PC-3 (cell line): ENCODE data around the gene TPST1. TPM values are rescaled to one million over a fixed set of nuclear protein-coding genes. Genes with fewer than 3 reads are reported as not detected.
"Not testable (repeated sequence)": the region's sequence is repeated elsewhere in the genome, so short reads cannot be mapped to it uniquely, and the experiment has no call there.

Source experiments
- ATAC-seq: fragments of 200-7000 bp; cut with Tn5 transposase; 2 replicates; pipeline ENCODE4 v1.9.1; 2020; ENCODE audit warnings: mild to moderate bottlenecking, moderate library complexity
- BruUV-seq: library from RNA; stranded (reverse); fragments of 400-500 nt; replicated peaks from 2 replicates; lab custom pipeline; 2021; lab: Mats Ljungman, UMichigan
- CTCF ChIA-PET: fragments of 300-600 bp; sonication (Branson Sonifier 250); formaldehyde crosslinking; loops from one replicate; lab custom pipeline; 2022; ENCODE audit warnings: antibody characterized with exemption; lab: Charles Lee
- POLR2A ChIA-PET: fragments of 300-600 bp; sonication (Branson Sonifier 250); formaldehyde crosslinking; loops from one replicate; lab custom pipeline; 2022; ENCODE audit warnings: antibody characterized with exemption; ENCODE audit not compliant: unreplicated experiment; lab: Charles Lee
- DNase-seq: peaks from one replicate; pipeline ENCODE4 v3.0.0-alpha.2; 2015
- H2AFZ ChIP-seq: fragments of 300-600 bp; sonication (generic); 2 replicates; pipeline ENCODE4 v1.6.0; 2016; ENCODE audit warnings: antibody characterized with exemption, low read length
- H3F3A ChIP-seq: fragments of 300-600 bp; sonication (generic); one replicate; pipeline ENCODE4 v1.6.0; 2017; ENCODE audit warnings: antibody characterized with exemption, low read length, control low read depth, mild to moderate bottlenecking; ENCODE audit not compliant: unreplicated experiment
- H3K27ac ChIP-seq: fragments of 300-600 bp; sonication (generic); 2 replicates; pipeline ENCODE4 v1.5.1; 2016; ENCODE audit warnings: mild to moderate bottlenecking, low read length
- H3K27me3 ChIP-seq: fragments of 300-600 bp; sonication (generic); 2 replicates; pipeline ENCODE4 v1.6.1; 2016; ENCODE audit warnings: low read length, mixed read lengths
- H3K36me3 ChIP-seq: fragments of 300-600 bp; sonication (generic); 2 replicates; pipeline ENCODE4 v1.6.1; 2016; ENCODE audit warnings: low read depth, mixed run types, low read length, mixed read lengths
- H3K4me1 ChIP-seq: fragments of 300-600 bp; sonication (generic); 2 replicates; pipeline ENCODE4 v1.5.1; 2016; ENCODE audit warnings: low read length; ENCODE audit not compliant: insufficient read depth
- H3K4me2 ChIP-seq: fragments of 300-600 bp; sonication (generic); 2 replicates; pipeline ENCODE4 v1.6.0; 2016; ENCODE audit warnings: low read length
- H3K4me3 ChIP-seq: fragments of 300-600 bp; sonication (generic); 2 replicates; pipeline ENCODE4 v1.5.1; 2016; ENCODE audit warnings: mild to moderate bottlenecking, low read length, mixed read lengths
- H3K79me2 ChIP-seq: fragments of 300-600 bp; sonication (generic); 2 replicates; pipeline ENCODE4 v1.6.1; 2017; ENCODE audit warnings: low read length, mixed read lengths
- H3K9ac ChIP-seq: fragments of 300-600 bp; sonication (generic); 2 replicates; pipeline ENCODE4 v1.6.0; 2016; ENCODE audit warnings: mild to moderate bottlenecking, low read length
- H3K9me2 ChIP-seq: fragments of 300-600 bp; sonication (generic); replicated peaks from 2 replicates; pipeline ENCODE4 v1.6.1; 2016; ENCODE audit warnings: mixed run types, low read length, mixed read lengths
- H3K9me3 ChIP-seq: fragments of 300-600 bp; sonication (generic); 2 replicates; pipeline ENCODE4 v1.6.1; 2016; ENCODE audit warnings: low read length, mixed read lengths
- H4K20me1 ChIP-seq: fragments of 300-600 bp; sonication (generic); 2 replicates; pipeline ENCODE4 v1.6.1; 2016; ENCODE audit warnings: low read length, mixed read lengths
- EZH2 ChIP-seq: fragments of 300-600 bp; sonication (generic); IDR thresholded peaks from one replicate; pipeline ENCODE4 v1.6.1; 2017; ENCODE audit warnings: antibody characterized with exemption, mild to moderate bottlenecking, low read length; ENCODE audit not compliant: unreplicated experiment
- EZH2phosphoT487 ChIP-seq: fragments of 300-600 bp; sonication (generic); IDR thresholded peaks from 2 replicates; pipeline ENCODE4 v1.6.1; 2018; ENCODE audit warnings: mild to moderate bottlenecking, antibody characterized with exemption, low read length, borderline replicate concordance
- intact Hi-C: fragments of 100-400 bp; cut with micrococcal nuclease; formaldehyde crosslinking; loops from 2 replicates; pipeline ENCODE4 v1.9.0; 2023
- total RNA-seq: library from RNA; depleted of rRNA; stranded (reverse); fragments of >200 nt; gene quantifications from 2 replicates; pipeline ENCODE4 v1.2.3, GENCODE V29; 2014
- TF ChIP-seq, protein P1 (sequence below): fragments of 300-600 bp; sonication (generic); conservative IDR thresholded peaks from 2 replicates; pipeline ENCODE4 v1.5.1; 2017; ENCODE audit warnings: antibody characterized with exemption, low read depth, mild to moderate bottlenecking, low read length

The TPST1 gene
- total RNA-seq, 1 experiment from 2014 or later, result 14.4 TPM

DNA sequence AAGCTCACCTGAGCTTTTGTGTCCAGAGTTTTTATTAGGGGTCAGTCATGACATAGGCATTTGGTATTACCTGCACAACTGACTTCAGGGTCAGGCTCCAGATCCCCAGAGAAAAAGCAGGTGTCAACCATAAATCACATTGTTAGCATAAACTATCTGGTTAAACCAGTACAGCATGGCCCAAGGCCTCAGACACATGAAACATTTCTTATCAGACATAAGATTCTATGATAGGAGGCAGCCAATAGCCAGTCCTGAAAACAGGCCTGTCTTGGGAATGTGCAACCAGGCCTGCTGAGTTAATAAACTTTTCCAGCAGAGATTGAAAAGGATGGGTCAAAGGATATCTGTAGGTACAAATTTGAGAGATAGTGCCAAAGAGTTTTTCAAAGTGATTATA is 116.1 kb downstream of the TPST1 start:
- Histone ChIP-seq H3K4me1 (no peaks in the 10 kb centered on the region), H3K27me3 (no peaks in the 10 kb centered on the region), H2AFZ (no peak overlapping the region), H3K4me3 (no peak overlapping the region), H3K9me2 (no peaks in the 10 kb centered on the region), H3K27ac (no peak overlapping the region), H3K4me2 (no peak overlapping the region), H3F3A (no peaks in the 10 kb centered on the region), H3K9me3 (0 out of 2 replicates have a peak, but pooled peaks cover 2% of the 10 kb centered on the region), H3K79me2 (no peaks in the 10 kb centered on the region), H4K20me1 (no peaks in the 10 kb centered on the region), H3K36me3 (0 out of 2 replicates have a peak, but pooled peaks cover 7% of the 10 kb centered on the region), H3K9ac (no peak overlapping the region)
- DNase-seq (peak; percentile 10), ATAC-seq (no peak)
- no TSS peak for BruUV-seq
- TF ChIP-seq EZH2phosphoT487 (no peak), EZH2 (no peak)
- TF ChIP-seq, protein P1, sequence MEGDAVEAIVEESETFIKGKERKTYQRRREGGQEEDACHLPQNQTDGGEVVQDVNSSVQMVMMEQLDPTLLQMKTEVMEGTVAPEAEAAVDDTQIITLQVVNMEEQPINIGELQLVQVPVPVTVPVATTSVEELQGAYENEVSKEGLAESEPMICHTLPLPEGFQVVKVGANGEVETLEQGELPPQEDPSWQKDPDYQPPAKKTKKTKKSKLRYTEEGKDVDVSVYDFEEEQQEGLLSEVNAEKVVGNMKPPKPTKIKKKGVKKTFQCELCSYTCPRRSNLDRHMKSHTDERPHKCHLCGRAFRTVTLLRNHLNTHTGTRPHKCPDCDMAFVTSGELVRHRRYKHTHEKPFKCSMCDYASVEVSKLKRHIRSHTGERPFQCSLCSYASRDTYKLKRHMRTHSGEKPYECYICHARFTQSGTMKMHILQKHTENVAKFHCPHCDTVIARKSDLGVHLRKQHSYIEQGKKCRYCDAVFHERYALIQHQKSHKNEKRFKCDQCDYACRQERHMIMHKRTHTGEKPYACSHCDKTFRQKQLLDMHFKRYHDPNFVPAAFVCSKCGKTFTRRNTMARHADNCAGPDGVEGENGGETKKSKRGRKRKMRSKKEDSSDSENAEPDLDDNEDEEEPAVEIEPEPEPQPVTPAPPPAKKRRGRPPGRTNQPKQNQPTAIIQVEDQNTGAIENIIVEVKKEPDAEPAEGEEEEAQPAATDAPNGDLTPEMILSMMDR, result no peak
- CTCF ChIA-PET, result no interaction called here
- POLR2A ChIA-PET, result no interaction called here
- intact Hi-C loops, result no loop called here

DNA sequence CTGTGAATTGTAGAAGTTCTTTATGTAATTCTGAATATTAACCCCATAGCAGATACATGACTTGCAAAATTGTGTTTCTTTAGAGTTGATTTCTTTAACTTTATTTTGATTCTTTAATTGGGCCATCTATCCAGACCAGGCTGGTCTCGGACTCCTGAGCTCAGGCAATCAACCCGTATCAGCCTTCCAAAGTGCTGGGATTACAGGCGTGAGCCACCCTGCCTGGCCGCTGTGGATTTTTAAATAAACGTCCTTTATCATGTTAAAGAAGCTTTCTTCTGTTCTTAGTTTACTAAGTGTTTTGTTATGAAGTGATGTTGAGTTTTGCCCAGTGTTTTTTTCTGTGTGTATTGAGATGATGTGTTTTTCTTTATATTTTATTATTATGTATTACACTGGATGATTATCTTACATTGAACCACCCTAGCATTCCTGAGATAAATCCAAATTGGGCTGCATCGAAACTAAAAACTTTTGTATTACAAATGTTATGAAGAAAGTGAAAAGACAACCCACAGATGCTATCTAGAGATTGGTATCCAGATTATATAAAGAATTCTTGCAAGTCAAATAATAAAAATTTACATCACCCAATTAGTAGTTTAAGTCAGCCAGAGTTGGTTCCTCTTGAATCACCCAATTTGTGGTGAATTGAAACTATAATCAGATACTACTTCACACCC is 118.1 kb downstream of the TPST1 start:
- H3K9me2 ChIP-seq, result no peaks in the 10 kb centered on the region
- no peaks in the 10 kb centered on the region for H4K20me1 ChIP-seq
- 0 out of 2 replicates have a peak, but pooled peaks cover 7% of the 10 kb centered on the region for H3K36me3 ChIP-seq
- BruUV-seq, result no TSS peak
- ATAC-seq (no peak), DNase-seq (no peak)
- no peak overlapping the region for H3K27ac ChIP-seq
- no peak overlapping the region for H2AFZ ChIP-seq
- ChIA-PET CTCF (no interaction called here), POLR2A (no interaction called here)
- intact Hi-C loops, result no loop called here
- H3K27me3 ChIP-seq, result no peaks in the 10 kb centered on the region
- no peak overlapping the region for H3K9ac ChIP-seq
- H3K4me3 ChIP-seq, result no peak overlapping the region
- no peaks in the 10 kb centered on the region for H3F3A ChIP-seq
- no peak overlapping the region for H3K4me2 ChIP-seq
- H3K4me1 ChIP-seq, result 0 out of 2 replicates have a peak, but pooled peaks cover 5% of the 10 kb centered on the region
- H3K79me2 ChIP-seq, result no peaks in the 10 kb centered on the region
- TF ChIP-seq, protein P1, result no peak
- TF ChIP-seq EZH2, result no peak
- no peak for TF ChIP-seq EZH2phosphoT487
- 0 out of 2 replicates have a peak, but pooled peaks cover 2% of the 10 kb centered on the region for H3K9me3 ChIP-seq

DNA sequence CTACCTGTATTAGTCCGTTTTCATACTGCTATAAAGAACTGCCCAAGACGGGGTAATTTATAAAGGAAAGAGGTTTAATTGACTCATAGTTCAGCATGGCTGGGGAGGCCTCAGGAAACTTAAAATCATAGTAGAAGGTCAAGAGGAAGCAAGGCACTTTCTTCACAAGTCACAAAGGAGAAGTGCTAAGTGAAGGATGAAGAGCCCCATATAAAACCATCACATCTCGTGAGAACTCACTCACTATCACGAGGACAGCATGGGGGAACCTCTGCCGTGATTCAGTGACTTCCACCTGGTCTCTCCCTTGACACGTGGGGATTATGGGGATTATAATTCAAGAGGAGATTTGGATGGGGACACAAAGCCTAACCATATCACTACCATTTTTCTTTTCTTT is 119.9 kb downstream of the TPST1 start:
- BruUV-seq, result not testable (repeated sequence)

More for the DNA sequence above, 119.9 kb downstream of the TPST1 start:
- H3K36me3 ChIP-seq, H3K79me2 ChIP-seq, H3K27ac ChIP-seq, H3K4me2 ChIP-seq, H3K9me2 ChIP-seq, CTCF ChIA-PET, H3K9ac ChIP-seq, H4K20me1 ChIP-seq, H3K27me3 ChIP-seq, ATAC-seq, H3K4me1 ChIP-seq, DNase-seq, H3K4me3 ChIP-seq, POLR2A ChIA-PET, H3K9me3 ChIP-seq, H2AFZ ChIP-seq, intact Hi-C loops, H3F3A ChIP-seq: not testable (repeated sequence)
